Measurements from ENCODE around the gene SLC7A10.
A peak's percentile ranks its signal among the peaks of the same experiment; 100 is the strongest.

SLC7A10 gene

GRCh38 chr19:33196446-33197193 is 29.0 kb downstream of the SLC7A10 start:
- no peak for DNase-seq (ENCODE audit: low read depth)
- no peak for TF ChIP-seq CTCF (IDR thresholded peaks at IDR 0.05; ENCODE audit: low read length, missing control alignments)
- H3K4me3 ChIP-seq (replicated peaks; ENCODE audit: low read depth, low read length) = no peak overlapping the region

- DNase-seq (ENCODE audit: low read depth) = no peak
- TF ChIP-seq CTCF (IDR thresholded peaks at IDR 0.05; ENCODE audit: low read length, missing control alignments) = no peak
- H3K4me3 ChIP-seq (replicated peaks; ENCODE audit: low read depth, low read length) = peak overlapping the region; percentile 63
Measured at GRCh38 chr19:33195645-33196347, 29.9 kb downstream of the SLC7A10 start.

GRCh38 chr19:33194886-33195644 is 30.6 kb downstream of the SLC7A10 start:
- DNase-seq (ENCODE audit: low read depth) = peak; percentile 53
- H3K4me3 ChIP-seq (replicated peaks; ENCODE audit: low read depth, low read length) = peak overlapping the region; percentile 63
- TF ChIP-seq CTCF (IDR thresholded peaks at IDR 0.05; ENCODE audit: low read length, missing control alignments) = no peak

GRCh38 chr19:33194532-33194885 is 31.1 kb downstream of the SLC7A10 start:
- DNase-seq (ENCODE audit: low read depth) = no peak
- H3K4me3 ChIP-seq (replicated peaks; ENCODE audit: low read depth, low read length) = peak overlapping the region; percentile 63
- TF ChIP-seq CTCF (IDR thresholded peaks at IDR 0.05; ENCODE audit: low read length, missing control alignments) = no peak

- DNase-seq (ENCODE audit: low read depth) = peak; percentile 18
- H3K4me3 ChIP-seq (replicated peaks; ENCODE audit: low read depth, low read length) = peak within 1 kb of the TSS; percentile 63
- no peak for TF ChIP-seq CTCF (IDR thresholded peaks at IDR 0.05; ENCODE audit: low read length, missing control alignments)
Measured at GRCh38 chr19:33193865-33194362, 31.7 kb downstream of the SLC7A10 start, which contains the start of gene LRP3. Gene LRP3 (plus strand): TSS chr19:33194330. CDS start chr19:33194786, 456 bp downstream.

- no peak for DNase-seq (ENCODE audit: low read depth)
- no peak for TF ChIP-seq CTCF (IDR thresholded peaks at IDR 0.05; ENCODE audit: low read length, missing control alignments)
- H3K4me3 ChIP-seq (replicated peaks; ENCODE audit: low read depth, low read length) = peak overlapping the region; percentile 29
Measured at GRCh38 chr19:33193269-33193864, 32.3 kb downstream of the SLC7A10 start.
